Fibroblast of lung (primary cell): Measurements from ENCODE around the gene CDKAL1. TPM values are rescaled to one million over a fixed set of nuclear protein-coding genes. Genes with fewer than 3 reads are reported as not detected.

Experiments
- DNase-seq, 2 donors: peaks; one replicate each; pipeline versions ENCODE4 v3.0.0 to v3.0.0-alpha.2; 2010; ENCODE audit warnings: low read depth in 2 of 2
- H2AFZ ChIP-seq: 2 replicates; pipeline ENCODE4 v1.5.1; 2012; ENCODE audit warnings: low read length, control low read depth, inconsistent platforms
- H3K27ac ChIP-seq: 2 replicates; pipeline ENCODE4 v1.5.1; 2011; ENCODE audit warnings: low read length, control low read depth; ENCODE audit not compliant: insufficient read depth
- H3K27me3 ChIP-seq: 2 replicates; pipeline ENCODE4 v1.5.1; 2011; ENCODE audit warnings: mild to moderate bottlenecking, low read length; ENCODE audit not compliant: control insufficient read depth, insufficient read depth
- H3K36me3 ChIP-seq: 2 replicates; pipeline ENCODE4 v1.5.1; 2011; ENCODE audit warnings: low read length; ENCODE audit not compliant: control insufficient read depth, insufficient read depth
- H3K4me1 ChIP-seq: 2 replicates; pipeline ENCODE4 v1.5.1; 2011; ENCODE audit warnings: low read length; ENCODE audit not compliant: control insufficient read depth, insufficient read depth; ENCODE audit errors: extremely low read depth
- H3K4me2 ChIP-seq: 2 replicates; pipeline ENCODE4 v1.5.1; 2011; ENCODE audit warnings: low read length, control low read depth; ENCODE audit not compliant: insufficient read depth; ENCODE audit errors: extremely low read depth
- H3K4me3 ChIP-seq, 4 experiments: fragments of 200-600 bp in 1 of 4; sonication (generic) in 1 of 4; replicated peaks in 1 of 4; 2 replicates each; pipeline ENCODE4 v1.5.1; 2011 to 2016; ENCODE audit warnings: low read length in 4 of 4, low read depth in 3 of 4, mild to moderate bottlenecking in 3 of 4, control low read depth in 2 of 4, inconsistent platforms in 1 of 4, mixed read lengths in 1 of 4; ENCODE audit not compliant: insufficient read depth in 1 of 4; ENCODE audit errors: control extremely low read depth in 1 of 4
- H3K79me2 ChIP-seq: 2 replicates; pipeline ENCODE4 v1.5.1; 2012; ENCODE audit warnings: mild to moderate bottlenecking, low read length, inconsistent platforms; ENCODE audit not compliant: control insufficient read depth, insufficient read depth
- H3K9ac ChIP-seq: 2 replicates; pipeline ENCODE4 v1.5.1; 2011; ENCODE audit warnings: mild to moderate bottlenecking, low read length, control low read depth; ENCODE audit not compliant: insufficient read depth
- H3K9me3 ChIP-seq: 2 replicates; pipeline ENCODE4 v1.5.1; 2012; ENCODE audit warnings: low read depth, low read length; ENCODE audit not compliant: control insufficient read depth, insufficient read depth
- H4K20me1 ChIP-seq: 2 replicates; pipeline ENCODE4 v1.5.1; 2011; ENCODE audit warnings: low read length; ENCODE audit not compliant: control insufficient read depth, insufficient read depth; ENCODE audit errors: extremely low read depth
- EZH2 ChIP-seq: IDR thresholded peaks from 2 replicates; pipeline ENCODE4 v1.5.1; 2012; ENCODE audit warnings: low read length, control low read depth, mild to moderate bottlenecking; ENCODE audit errors: missing control alignments
- polyA plus RNA-seq, 2 donors: library from polyadenylated mRNA; depleted of rRNA in 1 of 2; stranded (reverse) in 1 of 2; unstranded in 1 of 2; fragments of >200 nt; gene quantifications; 2 replicates each; pipeline ENCODE4 v1.2.1, GENCODE V29; 2011 to 2012; ENCODE audit warnings: missing spikeins in 1 of 2
- total RNA-seq: library from RNA; depleted of rRNA; stranded (reverse); fragments of >200 nt; gene quantifications from 2 replicates; pipeline ENCODE4 v1.2.1, GENCODE V29; 2014
- TF ChIP-seq, protein P1 (sequence below), 2 donors: IDR thresholded peaks in 1 of 2; conservative IDR thresholded peaks in 1 of 2; 1 replicate in 1 of 2; 2 replicates in 1 of 2; pipeline ENCODE4 v1.5.1; 2011 to 2012; ENCODE audit warnings: low read length in 2 of 2, control low read depth in 1 of 2, inconsistent platforms in 1 of 2, low read depth in 1 of 2, mild to moderate bottlenecking in 1 of 2

The CDKAL1 gene
- total and polyA plus RNA-seq, 2 donors (not counting 1 experiment from before 2014, with no cell fraction given) = 7.4 to 15.0 TPM

DNA sequence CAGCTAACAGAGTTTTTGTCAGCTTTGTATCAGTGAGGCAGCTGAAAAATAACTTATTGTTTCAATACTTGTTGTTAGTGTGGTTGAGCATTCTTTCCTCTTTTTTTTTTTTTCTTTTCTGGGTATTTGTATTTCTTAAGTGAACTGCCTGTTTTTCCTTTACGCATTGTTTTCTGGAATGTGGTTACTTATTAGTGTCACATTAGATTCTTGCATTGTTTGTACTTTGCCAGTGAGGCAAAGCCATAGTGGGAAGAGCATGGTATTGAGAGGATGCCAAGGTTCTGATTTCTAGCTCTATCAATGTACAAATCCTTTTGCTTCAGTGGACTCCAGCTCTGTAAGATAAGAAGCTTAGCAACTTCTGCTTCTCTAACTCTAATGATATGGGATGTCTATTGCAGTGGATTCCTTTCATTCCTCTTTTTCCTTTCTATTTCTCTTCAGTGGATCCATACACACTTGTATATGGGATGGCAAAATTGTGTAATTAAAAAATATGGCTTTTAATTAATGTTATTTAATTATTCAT lies 3.9 kb downstream of the CDKAL1 start:
- H3K79me2 ChIP-seq = peaks cover 7% of the 10 kb centered on the region
- no peak overlapping the region for H3K4me3 ChIP-seq
- H3K4me2 ChIP-seq = no peak overlapping the region

DNA sequence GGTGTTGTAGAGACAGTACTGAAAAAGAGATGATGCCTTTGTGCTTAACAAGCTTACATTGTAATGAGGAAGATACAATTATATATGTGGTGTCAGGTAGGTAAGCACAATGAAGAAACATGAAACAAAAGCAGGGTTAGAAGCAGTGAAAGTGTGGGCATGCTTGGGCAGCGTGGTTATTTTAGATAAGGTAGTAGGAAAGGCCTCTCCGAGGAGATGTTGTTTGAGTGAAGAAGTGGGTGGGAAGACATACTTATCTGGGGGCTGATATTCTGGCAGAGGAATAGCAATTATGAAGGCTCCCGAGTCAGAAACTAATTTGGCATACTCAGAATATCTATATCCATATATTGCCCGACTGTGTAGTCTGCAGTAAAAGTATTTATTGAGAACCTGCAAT lies 4.7 kb downstream of the CDKAL1 start:
- no peak overlapping the region for H3K27ac ChIP-seq
- H3K36me3 ChIP-seq = no peaks in the 10 kb centered on the region
- no peaks in the 10 kb centered on the region for H4K20me1 ChIP-seq
- peaks cover 7% of the 10 kb centered on the region for H3K79me2 ChIP-seq
- H3K4me3 ChIP-seq = no peak overlapping the region
- no peak for DNase-seq
- no peak overlapping the region for H2AFZ ChIP-seq
- no peaks in the 10 kb centered on the region for H3K27me3 ChIP-seq
- H3K4me1 ChIP-seq = no peaks in the 10 kb centered on the region
- no peak overlapping the region for H3K4me2 ChIP-seq
- TF ChIP-seq, protein P1, sequence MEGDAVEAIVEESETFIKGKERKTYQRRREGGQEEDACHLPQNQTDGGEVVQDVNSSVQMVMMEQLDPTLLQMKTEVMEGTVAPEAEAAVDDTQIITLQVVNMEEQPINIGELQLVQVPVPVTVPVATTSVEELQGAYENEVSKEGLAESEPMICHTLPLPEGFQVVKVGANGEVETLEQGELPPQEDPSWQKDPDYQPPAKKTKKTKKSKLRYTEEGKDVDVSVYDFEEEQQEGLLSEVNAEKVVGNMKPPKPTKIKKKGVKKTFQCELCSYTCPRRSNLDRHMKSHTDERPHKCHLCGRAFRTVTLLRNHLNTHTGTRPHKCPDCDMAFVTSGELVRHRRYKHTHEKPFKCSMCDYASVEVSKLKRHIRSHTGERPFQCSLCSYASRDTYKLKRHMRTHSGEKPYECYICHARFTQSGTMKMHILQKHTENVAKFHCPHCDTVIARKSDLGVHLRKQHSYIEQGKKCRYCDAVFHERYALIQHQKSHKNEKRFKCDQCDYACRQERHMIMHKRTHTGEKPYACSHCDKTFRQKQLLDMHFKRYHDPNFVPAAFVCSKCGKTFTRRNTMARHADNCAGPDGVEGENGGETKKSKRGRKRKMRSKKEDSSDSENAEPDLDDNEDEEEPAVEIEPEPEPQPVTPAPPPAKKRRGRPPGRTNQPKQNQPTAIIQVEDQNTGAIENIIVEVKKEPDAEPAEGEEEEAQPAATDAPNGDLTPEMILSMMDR (conservative IDR thresholded peaks at IDR 0.05 in 1 of 2, IDR thresholded peaks at IDR 0.05 in 1 of 2; ENCODE audit: low read depth in 1 of 2, low read length in 2 of 2) = no peak
- TF ChIP-seq EZH2 = no peak
- H3K9me3 ChIP-seq = no peaks in the 10 kb centered on the region
- no peak overlapping the region for H3K9ac ChIP-seq

More for the DNA sequence above, 3.9 kb downstream of the CDKAL1 start:
- Histone ChIP-seq H4K20me1 (no peaks in the 10 kb centered on the region), H3K36me3 (no peaks in the 10 kb centered on the region), H3K4me1 (no peaks in the 10 kb centered on the region), H3K27me3 (no peaks in the 10 kb centered on the region), H3K9ac (no peak overlapping the region), H2AFZ (no peak overlapping the region), H3K9me3 (no peaks in the 10 kb centered on the region), H3K27ac (no peak overlapping the region)
- TF ChIP-seq EZH2 = no peak
- TF ChIP-seq, protein P1 (conservative IDR thresholded peaks at IDR 0.05 in 1 of 2, IDR thresholded peaks at IDR 0.05 in 1 of 2; ENCODE audit: low read depth in 1 of 2, low read length in 2 of 2) = no peak
- no peak for DNase-seq

- Histone ChIP-seq H4K20me1 (no peaks in the 10 kb centered on the region), H3K27ac (no peak overlapping the region), H3K79me2 (peaks cover 7% of the 10 kb centered on the region), H2AFZ (no peak overlapping the region), H3K4me1 (no peaks in the 10 kb centered on the region), H3K4me3 (no peak overlapping the region), H3K9ac (no peak overlapping the region), H3K27me3 (no peaks in the 10 kb centered on the region), H3K4me2 (no peak overlapping the region), H3K9me3 (no peaks in the 10 kb centered on the region), H3K36me3 (no peaks in the 10 kb centered on the region)
- TF ChIP-seq EZH2 = no peak
- TF ChIP-seq, protein P1 (conservative IDR thresholded peaks at IDR 0.05 in 1 of 2, IDR thresholded peaks at IDR 0.05 in 1 of 2; ENCODE audit: low read depth in 1 of 2, low read length in 2 of 2) = no peak
- no peak for DNase-seq
Measured at GRCh38 chr6:20539387-20539786, 5.1 kb downstream of the CDKAL1 start.
